Keratinocyte (primary cell): ENCODE results near the gene MAD1L1.

Source experiments
- EZH2 ChIP-seq: IDR thresholded peaks from one replicate; pipeline ENCODE4 v1.6.1; 2012; ENCODE audit warnings: inconsistent platforms, mild to moderate bottlenecking, low read length, moderate library complexity
- TF ChIP-seq, protein P1 (sequence below), 3 experiments: IDR thresholded peaks in 1 of 3; conservative IDR thresholded peaks in 1 of 3; optimal IDR thresholded peaks in 1 of 3; 2 replicates in 2 of 3; 3 replicates in 1 of 3; pipeline versions ENCODE3 to v1.5.1; 2011; ENCODE audit warnings: low read length in 3 of 3, mild to moderate bottlenecking in 3 of 3, moderate library complexity in 2 of 3, control low read depth in 1 of 3, inconsistent platforms in 1 of 3; ENCODE audit not compliant: insufficient read depth in 2 of 3; ENCODE audit errors: extremely low read depth in 1 of 3

DNA sequence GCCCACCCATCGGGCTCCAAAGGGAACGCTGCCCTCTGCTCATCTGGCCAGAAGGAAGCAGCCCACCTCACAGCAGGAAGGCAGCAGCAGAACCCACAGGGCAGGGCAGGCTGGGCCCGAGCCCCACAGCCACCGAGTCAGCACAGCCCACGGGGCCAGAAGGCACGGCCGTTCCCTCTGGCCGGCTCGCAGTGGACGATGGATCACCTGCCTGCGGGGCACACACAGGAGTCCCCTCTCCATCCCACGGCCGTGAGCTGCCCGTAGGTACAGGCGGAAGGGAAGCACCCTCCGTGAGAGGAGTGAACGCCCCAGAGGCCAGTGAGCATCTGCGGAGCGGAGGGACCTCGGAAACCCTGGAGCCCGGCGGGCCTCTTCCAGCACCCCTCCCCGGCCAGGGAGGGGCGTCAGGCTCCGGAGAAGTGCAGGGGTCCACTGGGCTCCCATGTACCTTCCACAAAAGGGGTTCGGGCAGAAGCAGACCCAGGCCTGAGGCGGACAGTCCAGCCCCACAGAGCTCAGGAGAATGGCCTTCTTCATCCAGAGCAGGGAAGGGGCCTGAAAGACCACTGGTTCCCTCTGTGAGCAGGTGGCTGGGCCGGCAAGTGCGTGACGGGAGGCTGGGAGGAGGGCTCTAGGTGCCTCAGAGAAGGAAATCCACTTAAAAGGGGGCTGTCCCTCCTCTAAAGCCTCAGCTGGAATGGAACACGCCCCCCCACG is 20.9 kb upstream of the MAD1L1 start:
- TF ChIP-seq, protein P1, sequence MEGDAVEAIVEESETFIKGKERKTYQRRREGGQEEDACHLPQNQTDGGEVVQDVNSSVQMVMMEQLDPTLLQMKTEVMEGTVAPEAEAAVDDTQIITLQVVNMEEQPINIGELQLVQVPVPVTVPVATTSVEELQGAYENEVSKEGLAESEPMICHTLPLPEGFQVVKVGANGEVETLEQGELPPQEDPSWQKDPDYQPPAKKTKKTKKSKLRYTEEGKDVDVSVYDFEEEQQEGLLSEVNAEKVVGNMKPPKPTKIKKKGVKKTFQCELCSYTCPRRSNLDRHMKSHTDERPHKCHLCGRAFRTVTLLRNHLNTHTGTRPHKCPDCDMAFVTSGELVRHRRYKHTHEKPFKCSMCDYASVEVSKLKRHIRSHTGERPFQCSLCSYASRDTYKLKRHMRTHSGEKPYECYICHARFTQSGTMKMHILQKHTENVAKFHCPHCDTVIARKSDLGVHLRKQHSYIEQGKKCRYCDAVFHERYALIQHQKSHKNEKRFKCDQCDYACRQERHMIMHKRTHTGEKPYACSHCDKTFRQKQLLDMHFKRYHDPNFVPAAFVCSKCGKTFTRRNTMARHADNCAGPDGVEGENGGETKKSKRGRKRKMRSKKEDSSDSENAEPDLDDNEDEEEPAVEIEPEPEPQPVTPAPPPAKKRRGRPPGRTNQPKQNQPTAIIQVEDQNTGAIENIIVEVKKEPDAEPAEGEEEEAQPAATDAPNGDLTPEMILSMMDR (optimal IDR thresholded peaks at IDR 0.05 in 1 of 3, IDR thresholded peaks at IDR 0.05 in 1 of 3, conservative IDR thresholded peaks at IDR 0.05 in 1 of 3; ENCODE audit: extremely low read depth in 1 of 3, insufficient read depth in 2 of 3, low read length in 3 of 3), result no peak
- TF ChIP-seq EZH2, result no peak
